HepG2 (cell line): ENCODE data around the gene WFDC1.

Experiments used
- CTCF ChIP-seq: sonication (generic); formaldehyde crosslinking; IDR thresholded peaks from 2 replicates; pipeline ENCODE4 v1.5.0; 2020; ENCODE audit warnings: mild to moderate bottlenecking, missing genetic modification reagents, moderate library complexity
- RAD21 ChIP-seq: fragments of 450-650 bp; formaldehyde crosslinking; IDR thresholded peaks from 2 replicates; pipeline ENCODE4 v1.5.0; 2020; ENCODE audit warnings: mild to moderate bottlenecking
- ZBTB10 ChIP-seq: sonication (generic); formaldehyde crosslinking; IDR thresholded peaks from 2 replicates; pipeline ENCODE4 v1.4.0; 2020; ENCODE audit warnings: missing genetic modification reagents, borderline replicate concordance
- ZMAT5 ChIP-seq: sonication (generic); formaldehyde crosslinking; IDR thresholded peaks from 2 replicates; pipeline ENCODE4 v1.5.0; 2020; ENCODE audit warnings: mild to moderate bottlenecking, low read depth, missing genetic modification reagents, borderline replicate concordance

- no peak for TF ChIP-seq RAD21 (CRISPR knock-in tag)
- TF ChIP-seq ZMAT5 (CRISPR knock-in tag): no peak
- TF ChIP-seq ZBTB10 (CRISPR knock-in tag): no peak
- TF ChIP-seq CTCF: no peak
These were observed 13.6 kb upstream of the WFDC1 start for GRCh38 chr16:84281074-84281473.
